DOHH2 (cell line): Measurements from ENCODE around the gene RHBG.

Experiments used
- EZH2phosphoT487 ChIP-seq: fragments of 200-600 bp; sonication (generic); IDR thresholded peaks from 2 replicates; pipeline ENCODE4 v1.6.1; 2017; ENCODE audit warnings: borderline replicate concordance, mild to moderate bottlenecking, antibody characterized with exemption, low read length, moderate library complexity, mixed read lengths
- TF ChIP-seq, protein P1 (sequence below): fragments of 200-600 bp; sonication (generic); IDR thresholded peaks from one replicate; pipeline ENCODE4 v1.5.1; 2014; ENCODE audit warnings: antibody characterized with exemption, mild to moderate bottlenecking, low read depth, low read length; ENCODE audit not compliant: poor library complexity, severe bottlenecking

DNA sequence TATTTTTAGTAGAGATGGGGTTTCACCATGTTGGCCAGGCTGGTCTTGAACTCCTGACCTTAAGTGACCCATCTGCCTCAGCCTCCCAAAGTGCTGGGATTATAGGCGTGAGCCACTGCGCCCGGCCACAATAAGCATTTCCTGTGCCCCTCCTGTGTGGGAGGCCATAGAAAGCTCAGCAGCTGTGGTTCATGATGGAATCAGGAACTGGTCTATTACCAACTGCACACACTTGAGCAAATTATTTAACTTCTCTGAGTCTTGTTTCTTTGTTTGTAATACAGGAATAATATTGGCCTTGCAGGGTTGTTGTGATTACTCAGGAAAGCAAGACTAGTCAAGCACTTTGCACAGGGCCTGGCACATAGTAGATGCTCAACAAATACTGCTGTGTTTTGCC lies 15.0 kb downstream of the RHBG start:
- TF ChIP-seq, protein P1, sequence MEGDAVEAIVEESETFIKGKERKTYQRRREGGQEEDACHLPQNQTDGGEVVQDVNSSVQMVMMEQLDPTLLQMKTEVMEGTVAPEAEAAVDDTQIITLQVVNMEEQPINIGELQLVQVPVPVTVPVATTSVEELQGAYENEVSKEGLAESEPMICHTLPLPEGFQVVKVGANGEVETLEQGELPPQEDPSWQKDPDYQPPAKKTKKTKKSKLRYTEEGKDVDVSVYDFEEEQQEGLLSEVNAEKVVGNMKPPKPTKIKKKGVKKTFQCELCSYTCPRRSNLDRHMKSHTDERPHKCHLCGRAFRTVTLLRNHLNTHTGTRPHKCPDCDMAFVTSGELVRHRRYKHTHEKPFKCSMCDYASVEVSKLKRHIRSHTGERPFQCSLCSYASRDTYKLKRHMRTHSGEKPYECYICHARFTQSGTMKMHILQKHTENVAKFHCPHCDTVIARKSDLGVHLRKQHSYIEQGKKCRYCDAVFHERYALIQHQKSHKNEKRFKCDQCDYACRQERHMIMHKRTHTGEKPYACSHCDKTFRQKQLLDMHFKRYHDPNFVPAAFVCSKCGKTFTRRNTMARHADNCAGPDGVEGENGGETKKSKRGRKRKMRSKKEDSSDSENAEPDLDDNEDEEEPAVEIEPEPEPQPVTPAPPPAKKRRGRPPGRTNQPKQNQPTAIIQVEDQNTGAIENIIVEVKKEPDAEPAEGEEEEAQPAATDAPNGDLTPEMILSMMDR = no peak
- TF ChIP-seq EZH2phosphoT487 = no peak
